Measurements from ENCODE around the gene MALL. TPM values are rescaled to one million over a fixed set of nuclear protein-coding genes. Genes with fewer than 3 reads are reported as not detected.
"Not testable (repeated sequence)": the region's sequence is repeated elsewhere in the genome, so short reads cannot be mapped to it uniquely, and the experiment has no call there.

The MALL gene
- total and polyA plus RNA-seq, 5 donors from 2014 or later, result 0.13 to 0.34 (median 0.23) TPM; not detected in 1

DNA sequence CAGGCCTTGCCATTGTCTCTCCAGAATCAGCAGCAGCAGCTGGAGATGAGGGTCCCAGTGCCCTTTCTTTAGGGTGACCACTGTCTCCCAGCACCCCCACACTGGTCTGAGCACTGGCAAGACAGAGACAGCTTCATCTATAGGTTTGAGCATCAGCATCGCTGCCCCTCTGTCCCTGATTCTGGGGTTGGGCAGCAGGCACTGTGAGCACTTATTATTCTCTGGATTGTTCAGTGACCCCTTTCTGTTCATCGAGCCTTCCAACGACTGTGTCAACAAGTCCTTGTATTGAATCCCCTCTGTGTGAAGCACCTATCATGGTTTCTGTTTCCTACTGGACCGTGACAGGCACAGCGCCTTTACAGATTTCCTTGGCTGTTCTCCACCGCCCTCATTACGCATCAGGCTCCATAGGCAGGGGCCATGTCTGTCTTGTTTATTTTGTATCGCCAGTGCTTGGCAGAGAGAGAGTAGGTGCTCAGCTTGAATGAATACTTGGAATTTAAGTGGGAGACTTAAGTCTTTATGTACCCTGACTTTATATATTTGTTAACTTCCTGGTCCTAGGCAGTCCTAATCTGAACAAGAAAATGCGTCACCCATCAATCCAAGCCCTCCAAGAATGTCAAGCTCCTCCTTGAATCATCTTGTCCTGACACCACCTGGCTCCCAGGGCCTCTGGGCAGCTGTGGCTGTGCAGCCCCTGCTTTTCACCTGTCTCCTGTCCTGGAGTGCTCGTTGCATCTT is 11.4 kb downstream of the MALL start:
- ATAC-seq (ENCODE audit: low read depth in 2 of 2) (no peak), DNase-seq (no peak)
- H3K9me3 Mint-ChIP-seq, result peaks cover 0 to 6% (median 0%) of the 10 kb centered on the region in 7 donors

DNA sequence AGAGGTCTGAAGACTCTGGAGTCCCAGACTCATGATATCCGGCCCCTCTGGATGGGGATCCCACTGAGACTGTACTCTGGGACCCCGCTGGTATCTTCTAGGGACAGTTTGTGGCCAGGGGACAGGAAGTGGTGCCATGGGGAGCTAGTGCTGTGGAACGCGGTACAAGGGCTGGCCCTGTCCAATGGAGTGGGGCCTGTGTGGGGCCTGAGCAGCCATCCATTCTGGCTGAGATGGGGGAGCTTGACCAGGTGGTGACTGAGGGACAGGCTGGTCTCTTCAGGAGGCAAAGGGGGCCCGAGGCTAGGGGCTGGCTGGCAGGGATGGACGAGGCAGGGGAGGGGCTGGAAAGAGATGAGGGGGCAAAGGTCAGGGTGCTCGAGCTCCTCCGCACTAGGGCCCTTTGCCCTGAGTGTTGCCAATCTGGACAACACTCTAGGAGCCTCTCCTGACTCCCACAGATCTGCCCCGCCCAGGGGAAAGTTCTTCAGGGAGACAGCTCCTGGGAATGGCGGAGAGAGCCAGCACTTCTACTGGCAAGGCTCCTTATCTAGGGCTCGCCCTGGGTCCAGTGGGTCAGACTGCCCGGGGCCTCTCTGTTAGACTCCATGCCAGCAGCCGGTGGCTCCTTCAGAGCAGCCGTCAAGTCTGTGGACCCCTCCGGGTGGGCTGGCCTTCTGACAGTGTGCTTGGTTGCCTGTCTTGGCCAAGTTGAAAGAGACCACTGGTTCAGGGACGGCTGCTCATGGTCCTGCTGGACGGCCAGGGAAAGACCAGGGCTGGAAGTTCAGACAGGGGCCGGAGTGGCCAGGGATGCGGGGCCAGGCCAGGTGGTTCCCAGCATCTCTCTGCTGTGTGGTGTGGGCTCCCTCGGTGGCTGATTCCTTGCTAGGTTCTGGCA is 12.3 kb downstream of the MALL start:
- no peaks in the 10 kb centered on the region for H3K4me1 Mint-ChIP-seq
- no peak overlapping the region for H3K27ac ChIP-seq (ENCODE audit: insufficient read depth, low read length, poor library complexity, severe bottlenecking)
- no peaks in the 10 kb centered on the region for H3K9me3 ChIP-seq (ENCODE audit: control insufficient read depth in 2 of 2, low read length in 2 of 2)
- no peak overlapping the region for H3K4me3 Mint-ChIP-seq
- ATAC-seq (ENCODE audit: low read depth in 2 of 2), result no peak
- no peak for DNase-seq
- H3K4me3 ChIP-seq (ENCODE audit: low read depth, low read length), result no peak overlapping the region
- no peaks in the 10 kb centered on the region for H3K36me3 ChIP-seq (ENCODE audit: control insufficient read depth, insufficient read depth, low read length)
- peaks cover 25% of the 10 kb centered on the region for H3K27me3 Mint-ChIP-seq
- no peaks in the 10 kb centered on the region for H3K4me1 ChIP-seq (ENCODE audit: control insufficient read depth, insufficient read depth, low read length, poor library complexity, severe bottlenecking)
- H3K36me3 Mint-ChIP-seq, result no peaks in the 10 kb centered on the region
- H3K27ac Mint-ChIP-seq, result no peak overlapping the region
- H3K9me3 Mint-ChIP-seq, result peaks cover 0 to 4% (median 0%) of the 10 kb centered on the region in 7 donors
- no peaks in the 10 kb centered on the region for H3K27me3 ChIP-seq (ENCODE audit: control insufficient read depth, insufficient read depth, low read length)

More for the DNA sequence above, 11.4 kb downstream of the MALL start:
- Histone ChIP-seq H3K27me3 (ENCODE audit: control insufficient read depth, insufficient read depth, low read length) (no peaks in the 10 kb centered on the region), H3K36me3 (ENCODE audit: control insufficient read depth, insufficient read depth, low read length) (no peaks in the 10 kb centered on the region), H3K9me3 (ENCODE audit: control insufficient read depth in 2 of 2, low read length in 2 of 2) (no peaks in the 10 kb centered on the region), H3K4me3 (ENCODE audit: low read depth, low read length) (no peak overlapping the region), H3K4me1 (ENCODE audit: control insufficient read depth, insufficient read depth, low read length, poor library complexity, severe bottlenecking) (no peaks in the 10 kb centered on the region), H3K27ac (ENCODE audit: insufficient read depth, low read length, poor library complexity, severe bottlenecking) (no peak overlapping the region)
- Mint-ChIP-seq H3K27ac (no peak overlapping the region), H3K27me3 (peaks cover 29% of the 10 kb centered on the region), H3K4me3 (no peak overlapping the region), H3K4me1 (no peaks in the 10 kb centered on the region), H3K36me3 (no peaks in the 10 kb centered on the region)

DNA sequence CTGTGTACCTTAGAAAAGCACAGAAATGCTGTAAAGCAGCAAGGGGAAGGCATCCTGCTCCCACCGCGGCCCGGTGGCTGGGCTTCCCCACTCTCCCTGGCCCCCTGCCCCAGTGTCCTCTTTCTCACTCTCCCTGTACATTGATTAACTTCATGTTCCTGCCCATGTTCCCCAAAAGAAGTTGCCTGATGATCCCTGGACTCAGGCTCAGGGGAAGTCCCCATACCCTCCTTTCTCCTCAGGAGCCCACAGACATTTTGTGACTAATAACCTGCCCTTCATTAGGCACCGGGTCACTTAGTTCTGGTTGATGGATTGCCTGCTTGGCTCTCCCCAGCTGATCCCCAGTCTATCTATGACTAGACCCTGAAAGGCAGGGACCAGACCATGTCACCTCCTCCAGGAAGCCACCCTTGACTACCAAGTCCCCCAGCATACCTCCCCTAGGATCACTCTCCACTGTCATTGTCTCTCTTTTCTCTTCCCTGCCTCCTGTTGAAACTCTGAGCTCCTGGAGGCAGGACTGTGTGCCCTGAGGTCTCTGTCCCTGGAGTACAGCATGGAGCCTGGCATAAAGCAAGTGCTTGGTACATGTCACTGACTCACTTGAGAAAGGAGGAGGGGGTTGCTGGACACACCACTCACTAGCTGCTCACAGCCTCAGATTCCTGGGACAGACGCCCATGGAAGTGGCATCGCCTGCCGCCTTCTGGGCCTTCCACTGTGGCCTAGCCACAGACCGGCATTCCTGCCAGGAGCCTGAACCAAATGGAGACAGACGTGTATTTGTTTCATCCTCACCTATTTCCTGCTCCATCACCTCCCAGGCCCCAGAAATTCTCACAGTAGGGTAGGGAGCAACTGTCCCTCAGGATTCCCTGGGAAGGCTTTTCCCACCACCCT is 13.5 kb downstream of the MALL start:
- Mint-ChIP-seq H3K36me3 (no peaks in the 10 kb centered on the region), H3K4me1 (no peaks in the 10 kb centered on the region), H3K27ac (no peak overlapping the region), H3K4me3 (no peak overlapping the region), H3K9me3 (peaks cover 0 to 2% (median 0%) of the 10 kb centered on the region in 7 donors), H3K27me3 (peaks cover 16% of the 10 kb centered on the region)
- no peak for DNase-seq
- Histone ChIP-seq H3K4me1 (ENCODE audit: control insufficient read depth, insufficient read depth, low read length, poor library complexity, severe bottlenecking) (no peaks in the 10 kb centered on the region), H3K4me3 (ENCODE audit: low read depth, low read length) (no peak overlapping the region), H3K27me3 (ENCODE audit: control insufficient read depth, insufficient read depth, low read length) (no peaks in the 10 kb centered on the region), H3K36me3 (ENCODE audit: control insufficient read depth, insufficient read depth, low read length) (no peaks in the 10 kb centered on the region), H3K9me3 (ENCODE audit: control insufficient read depth in 2 of 2, low read length in 2 of 2) (no peaks in the 10 kb centered on the region), H3K27ac (ENCODE audit: insufficient read depth, low read length, poor library complexity, severe bottlenecking) (no peak overlapping the region)
- no peak for ATAC-seq (ENCODE audit: low read depth in 2 of 2)

DNA sequence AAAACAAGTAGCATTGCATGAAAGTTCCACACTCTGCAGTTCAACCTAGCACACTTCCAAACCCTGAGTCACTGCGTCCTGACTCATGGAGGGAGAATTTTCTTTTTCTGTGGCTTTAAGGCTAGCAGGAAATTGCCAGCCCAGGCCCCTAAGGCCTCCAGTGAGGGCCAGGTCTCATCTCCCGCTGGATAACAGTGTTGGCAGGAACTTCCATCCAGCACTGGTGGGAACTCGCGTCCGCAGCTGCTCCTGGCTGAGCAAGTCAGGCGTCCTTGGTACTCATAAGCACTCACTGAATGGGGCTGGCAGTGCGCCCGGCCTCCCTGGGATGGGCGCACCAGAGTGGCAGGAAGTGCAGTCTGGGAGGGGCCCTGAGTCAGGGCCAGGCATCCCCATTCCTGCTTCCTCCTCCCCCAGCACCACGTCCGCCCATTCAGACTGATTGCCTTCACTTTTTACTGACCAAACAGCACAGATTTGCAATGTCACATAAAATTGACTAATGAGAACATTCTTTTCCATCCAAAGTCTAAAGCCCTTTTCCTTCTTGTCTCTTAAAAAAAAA is 14.3 kb downstream of the MALL start:
- Histone ChIP-seq H3K36me3 (ENCODE audit: control insufficient read depth, insufficient read depth, low read length) (no peaks in the 10 kb centered on the region), H3K9me3 (ENCODE audit: control insufficient read depth in 2 of 2, low read length in 2 of 2) (no peaks in the 10 kb centered on the region), H3K27me3 (ENCODE audit: control insufficient read depth, insufficient read depth, low read length) (no peaks in the 10 kb centered on the region), H3K27ac (ENCODE audit: insufficient read depth, low read length, poor library complexity, severe bottlenecking) (no peak overlapping the region), H3K4me1 (ENCODE audit: control insufficient read depth, insufficient read depth, low read length, poor library complexity, severe bottlenecking) (no peaks in the 10 kb centered on the region), H3K4me3 (ENCODE audit: low read depth, low read length) (no peak overlapping the region)
- Mint-ChIP-seq H3K9me3 (peaks cover 0 to 2% (median 0%) of the 10 kb centered on the region in 7 donors), H3K4me1 (no peaks in the 10 kb centered on the region), H3K27me3 (peaks cover 10% of the 10 kb centered on the region), H3K4me3 (no peak overlapping the region), H3K27ac (no peak overlapping the region), H3K36me3 (no peaks in the 10 kb centered on the region)
- ATAC-seq (ENCODE audit: low read depth in 2 of 2) (no peak), DNase-seq (peak in 1 of 3 donors; percentile 14)

DNA sequence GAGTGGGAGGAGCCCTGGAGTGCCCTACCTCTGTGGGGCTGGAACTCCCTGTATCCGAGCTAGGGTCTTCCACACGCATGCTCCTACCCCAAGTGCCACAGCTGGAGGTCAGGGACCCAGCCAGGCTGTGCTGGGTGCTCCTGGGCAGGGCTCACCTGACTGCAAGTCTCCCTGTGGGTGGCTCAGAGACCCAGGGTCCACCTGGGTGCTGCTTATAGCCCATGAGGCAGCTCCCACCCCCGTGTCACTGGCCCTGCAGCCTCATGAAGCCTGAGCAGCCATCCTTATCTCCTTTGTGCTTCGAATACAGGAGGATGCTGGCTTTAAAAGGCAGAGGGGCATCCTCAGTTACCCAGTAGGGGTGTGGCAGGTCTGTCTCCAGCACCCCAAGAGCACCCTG is 14.7 kb downstream of the MALL start:
- H3K36me3 Mint-ChIP-seq; H3K4me1 Mint-ChIP-seq; H3K27ac Mint-ChIP-seq; H3K27ac ChIP-seq (ENCODE audit: insufficient read depth, low read length, poor library complexity, severe bottlenecking); H3K9me3 Mint-ChIP-seq; H3K4me3 Mint-ChIP-seq; H3K27me3 ChIP-seq (ENCODE audit: control insufficient read depth, insufficient read depth, low read length); H3K9me3 ChIP-seq (ENCODE audit: control insufficient read depth in 2 of 2, low read length in 2 of 2); H3K4me3 ChIP-seq (ENCODE audit: low read depth, low read length); ATAC-seq (ENCODE audit: low read depth in 2 of 2); H3K27me3 Mint-ChIP-seq; H3K4me1 ChIP-seq (ENCODE audit: control insufficient read depth, insufficient read depth, low read length, poor library complexity, severe bottlenecking); DNase-seq; H3K36me3 ChIP-seq (ENCODE audit: control insufficient read depth, insufficient read depth, low read length): not testable (repeated sequence)

DNA sequence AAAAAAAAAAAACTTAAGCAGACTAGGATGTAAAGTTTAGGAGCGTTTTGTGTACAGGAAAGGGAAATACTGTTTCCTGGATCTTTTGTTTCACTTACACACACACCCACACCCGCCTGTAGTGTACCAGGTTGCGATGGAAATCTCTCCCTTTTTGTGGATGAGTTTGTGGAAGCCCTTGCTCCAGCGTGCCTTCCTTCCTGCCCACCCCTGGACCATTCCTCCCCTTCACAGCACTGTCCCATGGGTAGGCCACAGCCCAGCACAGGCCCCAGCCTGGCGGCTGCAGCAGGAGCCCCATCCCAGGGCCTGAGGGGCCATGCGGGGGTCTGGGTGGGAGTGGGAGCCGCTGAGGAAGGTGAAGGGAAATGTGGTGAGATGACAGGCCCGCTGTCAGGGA is 15.1 kb downstream of the MALL start:
- no peaks in the 10 kb centered on the region for H3K27me3 ChIP-seq (ENCODE audit: control insufficient read depth, insufficient read depth, low read length)
- H3K4me3 ChIP-seq (ENCODE audit: low read depth, low read length), result no peak overlapping the region
- H3K36me3 ChIP-seq (ENCODE audit: control insufficient read depth, insufficient read depth, low read length), result no peaks in the 10 kb centered on the region
- Mint-ChIP-seq H3K4me1 (no peaks in the 10 kb centered on the region), H3K9me3 (peaks cover 0 to 2% (median 0%) of the 10 kb centered on the region in 7 donors), H3K27ac (no peak overlapping the region), H3K4me3 (no peak overlapping the region), H3K27me3 (peaks cover 5% of the 10 kb centered on the region), H3K36me3 (no peaks in the 10 kb centered on the region)
- no peaks in the 10 kb centered on the region for H3K9me3 ChIP-seq (ENCODE audit: control insufficient read depth in 2 of 2, low read length in 2 of 2)
- H3K4me1 ChIP-seq (ENCODE audit: control insufficient read depth, insufficient read depth, low read length, poor library complexity, severe bottlenecking), result no peaks in the 10 kb centered on the region
- H3K27ac ChIP-seq (ENCODE audit: insufficient read depth, low read length, poor library complexity, severe bottlenecking), result no peak overlapping the region
- DNase-seq (no peak), ATAC-seq (ENCODE audit: low read depth in 2 of 2) (no peak)
